Measurements from ENCODE around the gene AMMECR1L.
"Not testable (repeated sequence)": the region's sequence is repeated elsewhere in the genome, so short reads cannot be mapped to it uniquely, and the experiment has no call there.

The AMMECR1L gene

GRCh38 chr2:127841466-127842178, 44.1 kb downstream of the AMMECR1L start:
- DNase-seq (ENCODE audit: low spot score): no peak

- DNase-seq (ENCODE audit: low spot score): no peak
Measured at GRCh38 chr2:127840893-127841292, 44.9 kb downstream of the AMMECR1L start.

- no peak for DNase-seq (ENCODE audit: low spot score)
Measured at GRCh38 chr2:127834951-127835350, 50.8 kb downstream of the AMMECR1L start.

- peak; percentile 35 for DNase-seq (ENCODE audit: low spot score)
Measured at GRCh38 chr2:127829845-127830246, 55.9 kb downstream of the AMMECR1L start.

- DNase-seq (ENCODE audit: low spot score): not testable (repeated sequence)
Measured at GRCh38 chr2:127826708-127827107, 59.0 kb downstream of the AMMECR1L start.

- peak; percentile 26 for DNase-seq (ENCODE audit: low spot score)
Measured at GRCh38 chr2:127826047-127826446, 59.7 kb downstream of the AMMECR1L start.

GRCh38 chr2:127820080-127820668, 65.6 kb downstream of the AMMECR1L start:
- DNase-seq (ENCODE audit: low spot score): no peak

GRCh38 chr2:127818794-127819425, 66.8 kb downstream of the AMMECR1L start:
- no peak for DNase-seq (ENCODE audit: low spot score)

GRCh38 chr2:127818241-127818640, 67.5 kb downstream of the AMMECR1L start:
- no peak for DNase-seq (ENCODE audit: low spot score)

GRCh38 chr2:127814677-127815076, 71.1 kb downstream of the AMMECR1L start:
- DNase-seq (ENCODE audit: low spot score): no peak

GRCh38 chr2:127812441-127812840, 73.3 kb downstream of the AMMECR1L start:
- DNase-seq (ENCODE audit: low spot score): not testable (repeated sequence)

Data from kidney tubule cell (primary cell).